ENCODE measurements around the gene PHLPP1.

The PHLPP1 gene

DNA sequence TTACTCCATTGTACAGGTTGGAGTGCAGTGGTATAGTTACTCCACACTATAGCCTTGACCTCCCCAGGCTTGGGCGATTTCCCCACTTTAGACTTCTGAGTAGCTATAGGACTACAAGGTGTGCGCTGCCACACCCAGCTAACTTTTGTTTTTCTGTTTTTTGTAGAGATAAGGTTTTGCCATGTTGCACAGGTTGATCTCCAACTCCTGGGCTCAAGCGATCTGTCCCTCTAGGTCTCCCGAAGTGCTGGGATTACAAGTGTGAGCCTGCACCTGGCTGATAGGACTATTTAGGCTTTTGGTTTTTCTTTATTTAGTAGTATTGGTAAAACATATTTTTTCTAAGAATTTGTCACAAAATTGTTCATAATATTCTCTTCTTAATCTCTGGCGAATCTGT lies 121.7 kb downstream of the PHLPP1 start:
- no peaks in the 10 kb centered on the region for H3F3A ChIP-seq (ENCODE audit: insufficient read depth, low read length)
- TF ChIP-seq, protein P1, sequence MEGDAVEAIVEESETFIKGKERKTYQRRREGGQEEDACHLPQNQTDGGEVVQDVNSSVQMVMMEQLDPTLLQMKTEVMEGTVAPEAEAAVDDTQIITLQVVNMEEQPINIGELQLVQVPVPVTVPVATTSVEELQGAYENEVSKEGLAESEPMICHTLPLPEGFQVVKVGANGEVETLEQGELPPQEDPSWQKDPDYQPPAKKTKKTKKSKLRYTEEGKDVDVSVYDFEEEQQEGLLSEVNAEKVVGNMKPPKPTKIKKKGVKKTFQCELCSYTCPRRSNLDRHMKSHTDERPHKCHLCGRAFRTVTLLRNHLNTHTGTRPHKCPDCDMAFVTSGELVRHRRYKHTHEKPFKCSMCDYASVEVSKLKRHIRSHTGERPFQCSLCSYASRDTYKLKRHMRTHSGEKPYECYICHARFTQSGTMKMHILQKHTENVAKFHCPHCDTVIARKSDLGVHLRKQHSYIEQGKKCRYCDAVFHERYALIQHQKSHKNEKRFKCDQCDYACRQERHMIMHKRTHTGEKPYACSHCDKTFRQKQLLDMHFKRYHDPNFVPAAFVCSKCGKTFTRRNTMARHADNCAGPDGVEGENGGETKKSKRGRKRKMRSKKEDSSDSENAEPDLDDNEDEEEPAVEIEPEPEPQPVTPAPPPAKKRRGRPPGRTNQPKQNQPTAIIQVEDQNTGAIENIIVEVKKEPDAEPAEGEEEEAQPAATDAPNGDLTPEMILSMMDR (IDR thresholded peaks at IDR 0.05; ENCODE audit: low read length) = no peak
- TF ChIP-seq EZH2phosphoT487 (IDR thresholded peaks at IDR 0.05; ENCODE audit: low read length) (no peak), EZH2 (optimal IDR thresholded peaks at IDR 0.05; ENCODE audit: low read depth, low read length) (no peak)
- no peaks in the 10 kb centered on the region for H3K9me3 ChIP-seq (replicated peaks; ENCODE audit: insufficient read depth, low read length)
- H3K4me1 ChIP-seq (ENCODE audit: low read length) = peaks cover 11% of the 10 kb centered on the region
- H3K36me3 ChIP-seq (replicated peaks; ENCODE audit: insufficient read depth, low read length) = no peaks in the 10 kb centered on the region
- no peaks in the 10 kb centered on the region for H3K9me2 ChIP-seq (replicated peaks; ENCODE audit: insufficient read depth, low read length)
- H3K9ac ChIP-seq (ENCODE audit: low read length) = no peak overlapping the region
- H3K4me2 ChIP-seq (ENCODE audit: low read depth, low read length) = no peak overlapping the region
- H3K27ac ChIP-seq (ENCODE audit: low read length) = no peak overlapping the region
- DNase-seq = no peak
- H3K27me3 ChIP-seq (replicated peaks; ENCODE audit: insufficient read depth, low read length) = no peaks in the 10 kb centered on the region
- no peaks in the 10 kb centered on the region for H3K79me2 ChIP-seq (ENCODE audit: low read length)
- no peak overlapping the region for H2AFZ ChIP-seq (ENCODE audit: low read length)
- H4K20me1 ChIP-seq (ENCODE audit: insufficient read depth, low read length) = no peaks in the 10 kb centered on the region
- H3K4me3 ChIP-seq (ENCODE audit: low read length) = no peak overlapping the region

DNA sequence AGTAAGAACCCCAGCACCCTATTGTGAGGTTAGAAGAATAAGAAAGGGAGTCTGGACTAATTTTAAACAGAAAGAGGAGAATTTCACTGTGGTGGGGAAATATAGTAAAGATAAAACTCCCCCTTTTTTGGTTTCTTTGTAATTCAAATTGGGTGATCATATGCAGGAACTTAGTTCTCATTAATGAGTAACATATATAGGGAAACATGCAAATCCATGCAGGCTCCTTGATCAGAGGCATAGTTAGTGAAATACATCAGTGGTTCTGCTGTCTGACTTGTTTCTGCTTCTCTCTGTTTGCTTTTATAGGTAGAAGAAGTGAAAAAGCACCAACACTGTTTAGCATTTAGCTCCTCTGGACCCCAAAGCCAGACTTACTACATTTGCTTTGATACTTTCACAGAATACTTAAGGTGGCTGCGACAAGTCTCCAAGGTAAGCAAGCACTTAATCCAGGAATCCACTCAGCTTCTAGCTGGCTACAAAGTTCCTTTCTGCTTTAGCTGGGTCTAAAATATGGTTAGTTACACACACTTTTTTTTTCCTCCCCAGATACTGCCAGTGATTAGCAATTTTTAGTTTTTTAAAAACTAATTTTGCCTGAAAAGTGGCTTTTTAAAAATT lies 123.2 kb downstream of the PHLPP1 start:
- Histone ChIP-seq H3F3A (ENCODE audit: insufficient read depth, low read length) (no peaks in the 10 kb centered on the region), H3K27ac (ENCODE audit: low read length) (no peak overlapping the region), H3K79me2 (ENCODE audit: low read length) (no peaks in the 10 kb centered on the region), H3K9me2 (replicated peaks; ENCODE audit: insufficient read depth, low read length) (no peaks in the 10 kb centered on the region), H3K27me3 (replicated peaks; ENCODE audit: insufficient read depth, low read length) (no peaks in the 10 kb centered on the region), H3K4me2 (ENCODE audit: low read depth, low read length) (no peak overlapping the region), H2AFZ (ENCODE audit: low read length) (no peak overlapping the region), H3K36me3 (replicated peaks; ENCODE audit: insufficient read depth, low read length) (no peaks in the 10 kb centered on the region), H3K9me3 (replicated peaks; ENCODE audit: insufficient read depth, low read length) (no peaks in the 10 kb centered on the region), H3K4me1 (ENCODE audit: low read length) (peaks cover 6% of the 10 kb centered on the region), H4K20me1 (ENCODE audit: insufficient read depth, low read length) (no peaks in the 10 kb centered on the region), H3K9ac (ENCODE audit: low read length) (no peak overlapping the region), H3K4me3 (ENCODE audit: low read length) (no peak overlapping the region)
- TF ChIP-seq, protein P1 (IDR thresholded peaks at IDR 0.05; ENCODE audit: low read length) = no peak
- no peak for TF ChIP-seq EZH2 (optimal IDR thresholded peaks at IDR 0.05; ENCODE audit: low read depth, low read length)
- TF ChIP-seq EZH2phosphoT487 (IDR thresholded peaks at IDR 0.05; ENCODE audit: low read length) = no peak
- no peak for DNase-seq

DNA sequence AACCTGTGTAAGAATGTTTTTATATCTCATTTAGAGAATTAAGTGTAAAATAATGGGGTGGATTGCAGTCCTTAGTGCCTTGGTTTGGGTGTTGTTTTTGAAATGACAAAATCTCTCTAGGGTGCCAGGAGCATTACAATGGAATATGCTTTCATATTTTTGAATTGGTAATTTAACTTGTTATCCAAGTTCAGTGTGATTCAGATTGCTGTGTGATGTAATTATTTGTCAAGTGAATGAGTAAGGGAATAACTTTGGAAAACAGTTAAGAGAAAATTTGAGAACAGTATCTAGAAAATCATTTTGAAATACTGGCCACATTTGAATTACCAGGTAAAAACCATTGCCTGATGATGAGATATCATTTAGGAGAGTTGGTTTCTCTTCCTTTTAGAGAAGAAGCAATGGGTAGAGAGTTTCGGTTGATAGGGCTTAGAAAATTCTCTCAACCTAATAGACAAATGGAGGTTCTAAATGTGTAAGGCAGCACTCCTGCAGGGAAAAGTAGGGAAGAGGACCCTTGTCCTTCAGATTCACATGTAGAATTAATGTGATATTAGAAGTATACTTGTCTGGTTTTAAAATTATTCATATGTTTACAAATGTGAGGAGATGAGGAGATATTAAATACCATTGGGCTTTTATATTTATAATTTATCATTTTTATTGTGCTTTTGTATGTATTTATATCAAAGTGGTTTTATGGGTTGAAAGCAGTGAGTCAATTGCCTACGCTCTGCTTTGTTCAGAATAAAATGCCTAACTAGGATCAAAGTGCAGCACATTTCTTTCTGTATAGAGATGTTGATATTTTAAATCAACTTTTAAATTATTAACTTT lies 124.8 kb downstream of the PHLPP1 start:
- H3K9me2 ChIP-seq (replicated peaks; ENCODE audit: insufficient read depth, low read length) = no peaks in the 10 kb centered on the region
- DNase-seq = peak; percentile 30
- H2AFZ ChIP-seq (ENCODE audit: low read length) = no peak overlapping the region
- H3K4me1 ChIP-seq (ENCODE audit: low read length) = peaks cover 13% of the 10 kb centered on the region
- no peaks in the 10 kb centered on the region for H3K9me3 ChIP-seq (replicated peaks; ENCODE audit: insufficient read depth, low read length)
- no peaks in the 10 kb centered on the region for H3K79me2 ChIP-seq (ENCODE audit: low read length)
- H3K27ac ChIP-seq (ENCODE audit: low read length) = no peak overlapping the region
- no peak overlapping the region for H3K9ac ChIP-seq (ENCODE audit: low read length)
- H4K20me1 ChIP-seq (ENCODE audit: insufficient read depth, low read length) = no peaks in the 10 kb centered on the region
- no peaks in the 10 kb centered on the region for H3K27me3 ChIP-seq (replicated peaks; ENCODE audit: insufficient read depth, low read length)
- no peaks in the 10 kb centered on the region for H3K36me3 ChIP-seq (replicated peaks; ENCODE audit: insufficient read depth, low read length)
- TF ChIP-seq EZH2phosphoT487 (IDR thresholded peaks at IDR 0.05; ENCODE audit: low read length) (no peak), EZH2 (optimal IDR thresholded peaks at IDR 0.05; ENCODE audit: low read depth, low read length) (no peak)
- TF ChIP-seq, protein P1 (IDR thresholded peaks at IDR 0.05; ENCODE audit: low read length) = no peak
- H3F3A ChIP-seq (ENCODE audit: insufficient read depth, low read length) = no peaks in the 10 kb centered on the region
- H3K4me2 ChIP-seq (ENCODE audit: low read depth, low read length) = 0 out of 2 replicates have a peak overlapping the region, but pooled peaks have one; percentile 14
- no peak overlapping the region for H3K4me3 ChIP-seq (ENCODE audit: low read length)
